Omental fat pad (tissue), 4 donors: ENCODE measurements around the gene CUX1. TPM values are rescaled to one million over a fixed set of nuclear protein-coding genes. Genes with fewer than 3 reads are reported as not detected.

Experiments
- ATAC-seq: fragments of 150-250 bp; one replicate; pipeline ENCODE4 v1.9.1; 2016; ENCODE audit warnings: mild to moderate bottlenecking, moderate library complexity; ENCODE audit not compliant: low FRiP score
- DNase-seq: peaks from one replicate; pipeline ENCODE4 v3.0.0-alpha.2; 2019; ENCODE audit warnings: low spot score
- CTCF ChIP-seq, 3 donors: fragments of 450-650 bp; IDR thresholded peaks; one replicate each; pipeline ENCODE4 v1.5.1; 2016 to 2017; ENCODE audit warnings: antibody characterized with exemption in 3 of 3, mild to moderate bottlenecking in 3 of 3, moderate library complexity in 2 of 3
- total RNA-seq, 4 donors: library from RNA; depleted of rRNA; stranded (reverse); fragments of >200 nt; gene quantifications; one replicate each; pipeline ENCODE4 v1.1.0, GENCODE V29; 2016

Gene CUX1
- total RNA-seq, 4 donors from 2014 or later, result 67.6 to 141 (median 75.7) TPM

GRCh38 chr7:102072636-102073209, 255.3 kb downstream of the CUX1 start:
- no peak for TF ChIP-seq CTCF (IDR thresholded peaks at IDR 0.05)
- ATAC-seq, result no peak
- DNase-seq, result no peak

DNA sequence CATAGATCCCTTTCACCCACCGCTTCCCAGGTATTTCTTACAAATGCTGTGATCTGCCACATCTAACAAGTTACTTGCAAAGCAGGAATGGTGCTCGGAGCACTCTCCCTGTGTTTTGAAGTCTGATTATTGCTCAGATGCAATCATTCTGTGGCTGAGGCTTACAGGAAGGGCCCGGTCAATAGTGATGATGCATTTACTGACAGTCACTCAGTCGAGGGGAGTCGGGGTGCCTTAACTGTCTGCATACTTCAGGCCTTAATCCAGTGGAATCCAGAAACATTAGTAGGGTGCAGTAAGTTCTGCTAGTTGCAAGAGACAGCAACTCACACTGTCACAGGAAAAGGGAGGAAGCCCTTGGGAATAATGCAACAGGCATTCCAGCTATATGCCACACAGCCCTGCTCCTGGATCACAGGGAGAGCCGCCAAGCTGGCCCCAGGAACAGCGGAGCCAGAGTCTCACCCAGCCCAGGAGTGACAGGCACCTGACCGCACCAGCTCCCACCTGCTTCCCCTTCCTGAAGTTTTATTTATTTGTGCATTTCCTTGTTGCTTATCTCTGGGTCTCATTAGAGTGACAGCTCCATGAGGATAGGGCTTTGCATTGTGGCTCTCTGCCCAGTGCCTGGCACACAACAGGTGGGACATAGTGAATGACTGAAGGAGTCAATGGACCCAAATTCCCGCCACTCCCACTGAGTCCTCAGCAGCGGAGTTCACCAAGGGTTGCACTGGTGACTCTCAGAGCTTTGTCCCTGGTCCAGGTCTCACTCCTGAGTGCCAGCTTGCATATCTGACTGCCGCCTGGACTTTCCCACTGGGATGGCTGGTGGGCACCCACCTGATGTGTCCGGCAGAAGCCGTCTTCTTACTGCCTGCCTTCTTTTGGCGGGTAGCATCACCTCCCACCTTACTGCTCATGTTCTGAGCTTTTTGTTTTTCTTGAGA, 256.8 kb downstream of the CUX1 start:
- no peak for TF ChIP-seq CTCF (IDR thresholded peaks at IDR 0.05)
- no peak for DNase-seq
- ATAC-seq, result no peak

DNA sequence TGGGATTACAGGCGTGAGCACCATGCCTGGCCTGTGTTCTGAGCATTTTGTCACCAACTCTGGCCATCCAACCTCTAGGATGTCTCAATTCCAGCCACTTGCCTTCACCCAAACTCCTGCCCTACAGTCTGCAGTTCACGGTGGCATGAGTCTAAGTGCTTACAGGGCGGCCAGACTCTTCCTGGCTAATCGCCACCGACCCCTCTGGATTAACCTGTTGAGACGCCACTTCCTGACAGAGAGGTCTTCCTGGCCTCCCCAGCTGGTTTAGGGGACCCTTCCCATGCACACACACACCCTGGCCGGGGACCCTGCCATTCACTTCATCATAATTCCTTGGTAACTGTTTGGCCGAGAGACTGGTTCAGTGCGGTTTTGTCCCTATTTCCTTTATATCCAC, 257.7 kb downstream of the CUX1 start:
- TF ChIP-seq CTCF (IDR thresholded peaks at IDR 0.05), result no peak
- no peak for DNase-seq
- no peak for ATAC-seq

DNA sequence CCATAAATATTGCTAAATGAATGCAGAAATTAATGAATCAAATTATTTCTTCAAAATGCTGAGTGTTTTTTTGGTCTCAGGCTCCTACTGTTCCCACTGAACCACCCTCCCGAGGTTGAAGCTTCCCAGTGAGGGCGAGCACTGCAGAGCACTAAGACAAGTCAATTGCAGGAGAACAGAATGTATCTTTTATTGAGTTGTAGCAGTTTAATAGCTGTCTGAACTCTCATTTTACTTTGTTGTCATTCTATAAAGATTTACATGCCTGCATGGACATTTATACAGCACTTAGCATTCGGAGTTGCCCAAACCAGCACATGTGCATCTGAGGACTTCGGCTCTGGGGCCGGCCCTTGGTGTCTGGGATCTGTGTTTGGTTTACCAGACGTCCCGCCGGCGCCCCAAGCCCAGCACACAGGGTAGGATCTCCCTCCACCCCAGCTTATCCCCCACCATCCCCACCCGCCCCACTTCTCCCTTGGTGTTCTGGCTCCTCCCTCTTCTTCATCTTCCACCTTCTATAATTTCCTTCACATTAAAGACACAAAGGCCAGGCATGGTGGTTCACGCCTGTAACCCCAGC, 258.2 kb downstream of the CUX1 start:
- no peak for ATAC-seq

GRCh38 chr7:102077081-102077480, 259.7 kb downstream of the CUX1 start:
- ATAC-seq, result no peak
- TF ChIP-seq CTCF (IDR thresholded peaks at IDR 0.05), result no peak
- DNase-seq, result no peak

More for the DNA sequence above, 258.2 kb downstream of the CUX1 start:
- TF ChIP-seq CTCF (IDR thresholded peaks at IDR 0.05), result no peak
- no peak for DNase-seq

- DNase-seq (no peak), ATAC-seq (no peak)
- no peak for TF ChIP-seq CTCF (IDR thresholded peaks at IDR 0.05)
Observed at GRCh38 chr7:102079140-102080018, 262.0 kb downstream of the CUX1 start.
